NCI-H526 (cell line): ENCODE data around the gene THUMPD3.
A peak's percentile ranks its signal among the peaks of the same experiment; 100 is the strongest.

Experiments used
- DNase-seq, 2 experiments: peaks; one replicate each; lab custom pipeline; 2025; lab: John Stamatoyannopoulos, UW

The THUMPD3 gene

DNA sequence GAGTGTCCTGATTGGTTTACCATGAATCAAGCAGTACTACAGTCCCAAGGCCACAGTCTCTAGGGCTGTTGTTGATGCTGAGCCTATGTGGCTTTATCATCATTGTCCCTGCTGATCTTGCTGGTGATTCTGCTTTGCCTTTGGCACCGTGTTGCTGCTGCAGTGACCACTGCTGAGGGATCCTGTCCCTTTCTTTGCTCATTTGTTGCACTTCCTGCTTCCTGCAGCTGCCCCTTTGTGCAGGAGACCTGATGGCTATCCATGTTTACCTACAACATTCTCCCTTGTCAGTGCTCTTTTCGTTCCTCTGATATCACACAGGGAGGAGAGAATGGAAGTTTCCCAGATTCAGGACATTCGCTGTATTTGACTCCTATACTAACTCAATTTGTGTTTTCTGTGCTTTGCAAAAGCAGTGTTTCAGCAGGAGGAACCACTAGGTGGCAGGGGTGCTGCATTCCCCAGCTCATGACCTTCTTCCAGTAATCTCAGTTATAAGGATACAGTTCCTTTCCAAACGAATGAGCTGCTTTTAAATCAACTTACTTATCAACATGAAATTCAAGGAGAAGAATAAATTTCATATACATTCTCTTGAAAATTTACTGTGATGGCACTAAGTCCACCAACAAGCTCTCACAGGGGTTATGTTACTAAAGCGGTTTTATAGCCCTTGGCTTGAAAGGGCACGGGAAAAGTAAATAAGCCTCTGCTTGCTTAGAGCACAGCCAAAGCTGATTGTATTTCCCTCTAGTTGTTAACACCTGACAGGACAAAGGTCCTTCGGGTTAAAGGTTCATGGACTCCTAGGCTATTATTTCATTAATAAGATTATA is 9.7 kb upstream of the THUMPD3 start:
- DNase-seq: peak; percentile 51 to 79

DNA sequence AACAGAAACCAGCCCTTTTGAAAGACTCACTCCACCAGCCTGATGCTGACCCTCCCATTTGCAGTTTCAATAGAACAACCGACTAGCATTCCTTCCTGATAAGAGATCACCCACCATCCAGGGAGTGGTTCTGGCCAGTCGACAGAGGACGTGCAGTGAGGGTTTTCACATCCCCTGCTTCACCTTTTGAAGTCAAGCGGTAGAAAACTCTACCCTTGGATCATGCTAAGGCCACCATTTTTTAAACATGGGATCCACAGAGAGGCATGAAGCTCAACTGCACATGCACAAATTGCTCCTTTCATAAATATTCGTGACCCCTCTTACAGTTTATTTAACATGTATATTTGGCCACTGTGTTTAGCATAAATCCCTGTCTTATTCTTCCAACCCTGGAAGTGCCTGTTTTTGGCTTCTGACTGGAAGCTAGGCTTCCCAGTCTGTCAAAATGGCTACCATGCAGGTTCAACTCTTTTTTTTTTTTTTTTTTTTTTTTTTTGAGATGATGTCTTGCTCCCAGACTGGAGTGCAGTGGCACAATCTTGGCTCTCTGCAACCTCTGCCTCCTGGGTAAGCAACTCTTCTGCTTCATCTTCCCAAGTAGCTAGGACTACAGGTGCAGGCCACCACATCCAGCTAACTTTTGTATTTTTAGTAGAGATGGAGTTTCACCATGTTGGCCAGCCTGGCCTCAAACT is 1.0 kb upstream of the THUMPD3 start:
- no peak for DNase-seq

DNA sequence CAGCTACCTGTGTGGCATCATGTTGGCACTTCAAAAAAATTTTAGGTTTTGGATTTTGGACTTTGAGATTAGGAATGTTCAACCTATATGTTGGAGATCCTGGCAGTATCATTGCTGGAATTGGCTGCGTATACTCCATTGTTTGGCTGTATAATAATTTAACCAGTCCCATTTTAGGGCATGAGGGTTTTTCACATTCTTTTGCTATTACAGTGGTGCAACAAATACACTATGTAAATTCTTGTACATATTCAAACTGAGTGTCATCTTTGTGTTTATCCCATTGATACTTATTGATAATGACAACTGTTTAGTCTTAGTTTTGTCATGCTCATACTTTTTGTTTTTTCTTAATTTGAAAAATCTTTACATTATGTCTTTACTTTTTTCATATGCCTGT is 6.7 kb downstream of the THUMPD3 start:
- no peak for DNase-seq

DNA sequence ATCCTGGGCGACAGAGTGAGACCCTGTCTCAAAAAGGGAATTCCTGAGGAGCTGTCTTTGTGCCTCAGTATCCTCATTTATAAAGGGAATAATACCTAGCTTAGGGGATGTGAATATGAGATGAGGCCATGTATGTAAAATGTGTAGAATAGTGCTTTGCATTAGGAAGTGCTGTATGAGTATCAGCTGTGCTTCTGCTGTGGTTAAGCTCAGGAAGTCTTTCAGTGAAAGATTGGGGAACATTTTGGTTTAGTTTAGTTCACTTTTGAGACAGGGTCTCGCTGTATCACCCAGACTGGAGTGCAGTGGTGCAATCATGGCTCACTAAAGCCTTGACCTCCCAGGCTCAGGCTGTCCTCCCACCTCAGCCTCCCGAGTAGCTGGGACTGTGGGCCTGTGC is 10.6 kb downstream of the THUMPD3 start:
- no peak for DNase-seq

DNA sequence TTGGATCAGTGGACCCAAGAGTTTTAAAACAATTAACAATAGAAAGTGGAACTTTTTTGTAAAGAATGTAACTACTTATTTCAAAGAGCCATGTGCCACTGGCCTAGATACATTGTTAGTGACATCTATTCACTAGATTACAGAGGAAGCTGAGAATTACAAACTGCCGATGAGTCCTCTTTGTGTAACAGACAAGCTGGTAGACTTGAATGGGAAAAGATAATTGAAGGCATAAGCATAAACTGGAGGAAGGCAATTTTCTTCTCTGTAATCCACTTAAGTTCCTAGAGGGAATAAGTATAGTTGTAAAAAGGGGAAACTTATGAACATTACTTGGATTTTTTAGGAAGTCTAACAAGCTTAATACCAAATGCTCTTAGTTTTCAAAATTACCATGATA is 15.1 kb downstream of the THUMPD3 start:
- no peak for DNase-seq

DNA sequence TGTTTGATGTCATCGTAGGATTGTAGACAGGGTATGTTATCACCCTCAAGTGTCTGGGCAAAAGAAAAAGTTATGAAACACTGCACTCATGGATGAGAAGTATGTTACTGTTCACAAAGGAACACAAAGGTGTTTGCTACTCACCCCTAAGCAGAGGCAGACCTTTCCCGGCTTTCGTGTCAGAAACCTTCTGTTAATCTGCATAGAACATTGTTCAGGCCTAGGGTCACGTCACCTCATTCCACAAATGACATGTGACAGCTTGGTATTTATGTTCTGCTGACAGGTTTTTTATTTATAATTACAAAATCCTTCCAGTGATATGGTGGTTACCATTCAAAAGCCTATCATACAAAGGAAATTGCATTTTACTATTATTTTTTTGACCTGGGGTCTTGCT is 16.5 kb downstream of the THUMPD3 start:
- DNase-seq: no peak

DNA sequence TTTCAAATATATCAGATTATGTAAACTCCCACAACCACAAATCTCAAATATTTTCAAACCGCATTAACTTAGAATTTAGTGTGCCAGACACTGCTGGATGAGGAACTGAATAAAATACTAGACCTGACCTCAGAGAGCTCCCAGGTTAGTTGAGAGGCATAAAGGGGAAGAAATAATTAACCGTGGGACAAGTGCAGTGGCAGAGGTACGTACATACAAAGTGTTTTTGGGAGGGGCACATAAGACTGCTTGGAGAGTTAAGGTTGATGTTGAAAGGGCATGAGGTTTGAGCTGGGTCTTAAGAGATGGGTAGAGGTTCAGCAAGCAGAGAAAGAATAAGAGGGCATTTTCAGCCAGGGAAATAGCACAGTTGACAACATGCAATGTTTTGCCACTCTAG is 17.2 kb downstream of the THUMPD3 start:
- no peak for DNase-seq

DNA sequence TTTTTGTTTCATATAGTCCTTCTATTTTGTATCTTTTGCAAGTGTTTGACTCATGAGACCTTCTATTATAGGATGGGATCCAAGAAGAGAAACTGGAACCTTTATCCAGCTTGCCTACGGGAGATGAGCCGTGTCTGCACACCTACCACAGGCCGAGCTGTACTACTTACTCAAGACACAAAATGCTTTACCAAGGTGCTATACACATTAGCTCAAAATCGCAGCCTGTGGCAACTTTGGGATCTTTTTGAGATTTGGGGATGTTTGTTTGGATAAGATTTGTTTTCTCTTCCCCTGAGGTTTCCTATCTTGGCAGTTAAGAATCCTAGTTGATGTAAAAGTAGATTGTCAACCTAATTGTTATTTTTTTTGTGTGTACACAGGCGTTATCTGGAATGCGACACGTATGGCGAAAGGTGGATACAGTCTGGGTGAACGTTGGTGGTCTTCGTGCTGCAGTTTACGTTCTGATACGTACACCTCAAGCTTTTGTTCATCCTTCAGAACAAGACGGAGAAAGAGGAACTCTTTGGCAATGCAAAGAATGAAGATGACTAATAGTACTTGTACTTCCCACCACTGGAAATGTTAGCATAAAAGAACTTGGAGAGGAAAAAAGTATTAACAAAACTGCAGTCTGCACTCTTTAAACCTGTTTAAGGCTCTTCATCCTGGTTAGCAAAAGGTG is 21.4 kb downstream of the THUMPD3 start:
- no peak for DNase-seq

DNA sequence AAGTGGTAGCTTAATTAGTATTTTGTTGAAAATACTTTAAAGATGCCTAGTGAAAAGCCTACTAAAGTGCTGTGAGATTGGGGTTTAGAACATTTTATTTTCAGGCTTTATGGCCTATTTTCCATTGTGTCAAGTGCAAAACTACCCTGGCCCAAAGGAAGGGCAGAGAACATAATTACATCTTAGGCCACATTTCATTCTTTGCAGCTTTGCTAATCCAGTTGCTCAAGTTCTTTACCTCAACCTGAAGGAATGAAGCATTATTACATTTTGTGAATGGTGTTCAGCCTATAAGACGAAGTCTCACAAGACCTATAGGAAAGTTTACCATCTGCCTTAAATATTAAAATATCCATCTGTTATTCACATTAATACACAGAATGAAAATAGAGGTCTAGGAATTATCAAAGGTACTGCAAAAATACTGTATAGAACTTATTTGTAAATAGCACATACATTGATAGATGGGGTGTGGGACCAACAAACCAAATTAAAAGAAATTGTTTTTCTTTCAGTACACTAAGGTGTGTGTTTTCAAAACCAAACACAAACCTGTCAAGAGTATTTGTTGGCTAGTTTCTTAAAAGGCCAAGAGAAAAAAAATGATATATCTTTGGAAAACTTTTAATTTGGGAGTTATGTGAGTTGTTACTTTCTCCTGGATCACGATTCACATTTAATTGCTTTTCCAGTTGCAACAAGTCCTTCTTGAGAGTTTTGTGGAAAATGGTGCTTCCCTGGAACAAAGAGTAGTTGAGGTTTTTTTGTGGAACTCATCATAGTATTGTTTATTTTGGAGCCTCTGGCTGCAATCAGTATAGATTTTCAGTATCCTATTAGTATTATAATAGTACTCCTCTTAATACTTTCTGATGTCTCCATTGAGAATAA is 22.6 kb downstream of the THUMPD3 start:
- DNase-seq: no peak

DNA sequence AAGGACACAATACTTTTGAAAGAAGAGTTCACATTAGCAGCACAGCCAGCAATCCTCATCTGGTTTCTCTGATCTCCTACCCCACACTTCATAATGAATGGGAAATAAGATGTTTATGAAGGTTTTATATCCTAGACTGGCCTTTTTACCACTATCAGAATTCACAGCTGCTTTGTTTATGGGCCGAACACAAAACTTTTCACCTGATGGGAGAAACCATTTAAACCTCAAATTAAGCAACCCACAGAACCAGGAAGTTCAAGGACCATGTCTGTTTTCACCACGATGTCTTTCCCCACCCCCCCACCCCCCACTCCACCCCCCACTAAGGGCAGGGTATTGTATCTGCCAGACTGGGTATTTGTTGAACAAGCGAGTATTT is 23.2 kb downstream of the THUMPD3 start:
- DNase-seq: no peak

DNA sequence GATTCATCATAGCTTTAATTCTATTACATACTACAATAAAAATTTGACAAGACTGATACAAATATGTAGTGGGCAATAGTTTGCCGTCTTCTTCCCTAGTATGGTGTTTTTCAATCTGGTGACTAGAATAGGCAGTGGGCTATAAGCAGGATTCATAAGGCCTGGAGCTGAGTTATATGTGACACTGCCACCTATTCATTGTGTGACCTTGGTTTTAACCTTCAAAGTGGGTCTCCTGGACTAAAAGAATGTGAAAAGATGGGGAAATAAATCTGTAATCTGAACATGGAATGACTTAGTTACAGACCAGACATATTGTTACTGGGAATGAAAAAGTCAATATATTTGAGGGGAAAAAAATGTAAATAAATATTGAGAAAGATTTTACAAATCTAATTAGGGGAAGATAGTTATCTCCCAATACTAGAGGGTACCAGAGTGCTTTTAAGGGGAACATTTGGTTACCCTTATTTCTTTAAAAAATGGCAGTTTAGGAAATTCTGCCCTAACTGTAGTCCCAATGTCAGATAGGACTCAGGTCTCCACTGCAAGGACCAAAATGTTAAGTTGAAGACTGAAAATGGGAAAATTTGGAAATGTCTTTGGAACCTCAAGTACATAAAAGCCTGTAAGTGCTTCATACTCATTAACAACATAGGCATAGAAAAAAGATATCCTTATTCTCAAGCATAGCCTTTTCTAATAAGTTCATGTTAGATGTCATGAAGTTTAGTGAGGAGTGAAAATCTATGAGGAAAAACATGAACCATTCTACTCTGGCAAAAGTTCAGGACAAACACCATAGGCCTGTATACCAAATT is 23.9 kb downstream of the THUMPD3 start:
- no peak for DNase-seq

DNA sequence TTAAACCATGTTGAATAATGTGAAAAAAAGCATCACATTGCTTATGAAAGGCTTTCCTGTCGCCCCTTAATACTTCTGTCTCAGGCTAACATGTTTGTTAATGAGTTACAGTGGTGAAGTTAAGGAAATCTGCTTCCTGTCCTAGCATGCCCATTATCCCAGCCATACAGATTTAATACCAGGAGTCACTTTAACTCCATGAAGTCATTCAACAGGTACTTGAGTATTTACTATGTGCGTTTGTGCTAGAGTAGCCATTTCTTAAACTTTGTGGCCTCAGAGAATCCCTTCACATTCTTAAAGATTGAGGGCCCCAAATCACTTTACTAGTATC is 24.4 kb downstream of the THUMPD3 start:
- DNase-seq: no peak

DNA sequence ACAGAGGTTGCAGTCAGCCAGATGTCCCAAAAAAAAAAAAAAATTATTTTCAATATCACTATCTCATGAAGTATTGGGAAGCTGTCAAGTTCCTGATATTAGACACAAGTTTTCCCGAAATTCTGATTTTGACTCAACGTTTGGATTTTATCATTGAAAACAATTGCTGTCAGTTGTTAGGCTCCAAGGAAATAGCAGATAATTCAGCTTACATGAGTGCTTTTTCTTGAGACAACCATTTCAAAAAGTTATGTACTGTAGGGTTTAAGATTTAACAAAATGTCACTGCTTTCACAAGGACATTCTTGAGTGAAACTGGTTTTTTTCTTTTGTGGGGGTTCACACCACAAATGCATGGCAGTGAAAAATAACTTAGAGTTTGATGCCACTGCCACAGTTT is 25.3 kb downstream of the THUMPD3 start:
- no peak for DNase-seq

DNA sequence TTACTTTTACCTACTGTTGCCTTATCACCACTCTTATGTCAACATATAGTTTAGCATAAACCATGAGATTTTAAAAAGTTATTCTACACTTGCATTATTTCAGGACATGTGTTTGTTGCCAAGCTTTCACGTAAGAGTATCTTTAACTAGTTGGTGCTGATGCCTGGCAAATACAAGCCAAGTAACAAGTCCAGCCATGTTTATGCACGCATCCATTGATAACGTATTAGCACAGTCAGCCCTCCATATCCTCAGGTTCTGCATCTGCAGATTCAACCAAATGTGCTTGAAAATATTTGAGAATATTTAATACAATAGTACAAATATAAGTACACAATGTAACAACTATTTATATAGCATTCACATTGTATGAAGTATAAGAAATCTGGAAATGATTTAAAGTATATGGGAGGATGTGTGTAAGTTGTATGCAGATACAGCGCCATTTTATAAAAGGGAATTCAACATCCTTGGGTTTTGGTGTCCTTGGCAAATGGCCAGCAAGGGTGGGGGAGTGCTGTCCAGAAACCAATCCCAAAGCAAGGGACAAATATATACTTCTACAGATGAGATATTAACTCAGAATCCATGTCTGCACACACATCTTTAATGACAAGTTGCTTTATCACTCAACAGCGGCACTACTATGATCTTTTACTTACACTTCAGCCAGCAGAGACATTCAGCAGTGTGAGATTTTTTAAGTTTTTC is 25.9 kb downstream of the THUMPD3 start:
- DNase-seq: no peak

DNA sequence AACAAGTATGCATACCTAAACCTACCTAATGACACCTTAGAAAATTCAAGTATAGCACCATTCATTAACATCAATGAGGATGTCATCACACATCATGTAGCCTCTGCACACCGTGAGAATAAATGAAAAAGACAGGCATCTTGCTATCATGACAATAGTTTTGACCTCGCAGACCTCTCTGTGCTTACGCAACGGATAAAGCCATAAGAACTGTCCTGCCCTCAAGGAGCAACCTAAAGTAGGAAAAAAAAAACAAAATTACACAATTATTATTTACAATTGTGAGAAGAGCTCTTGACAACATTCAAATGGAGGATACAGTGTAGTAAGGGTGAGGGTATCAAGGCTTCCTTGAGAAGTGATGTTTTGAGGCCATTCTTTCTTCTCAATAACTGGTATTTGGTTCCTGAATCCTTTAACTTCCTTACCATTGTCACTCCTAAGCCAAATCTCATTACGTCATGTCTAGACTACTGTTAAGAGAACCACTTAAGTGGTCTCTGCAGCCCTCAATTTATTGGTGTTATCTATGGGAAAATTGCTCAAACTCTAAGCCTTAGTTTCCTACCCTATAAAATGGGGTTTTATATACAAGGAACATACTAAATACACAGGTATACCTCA is 27.5 kb downstream of the THUMPD3 start:
- DNase-seq: no peak

DNA sequence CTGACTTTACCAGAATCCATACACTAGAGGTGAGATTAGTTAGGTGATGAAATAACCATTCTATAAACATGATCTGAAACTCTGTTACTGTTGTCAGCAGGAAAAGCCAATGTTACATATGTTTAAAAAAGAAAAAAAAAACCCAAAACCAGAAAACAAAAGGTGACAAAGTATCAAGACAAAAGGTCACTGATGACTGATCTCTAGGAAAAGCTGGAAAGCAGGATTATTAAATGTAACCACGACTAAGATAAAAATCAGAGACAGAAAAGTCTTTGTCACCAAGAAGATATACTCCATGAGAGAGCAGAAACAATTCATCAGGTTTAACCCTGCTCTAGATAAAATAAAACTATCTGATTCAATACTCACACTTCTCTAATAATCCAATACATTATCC is 29.2 kb downstream of the THUMPD3 start:
- DNase-seq: no peak

DNA sequence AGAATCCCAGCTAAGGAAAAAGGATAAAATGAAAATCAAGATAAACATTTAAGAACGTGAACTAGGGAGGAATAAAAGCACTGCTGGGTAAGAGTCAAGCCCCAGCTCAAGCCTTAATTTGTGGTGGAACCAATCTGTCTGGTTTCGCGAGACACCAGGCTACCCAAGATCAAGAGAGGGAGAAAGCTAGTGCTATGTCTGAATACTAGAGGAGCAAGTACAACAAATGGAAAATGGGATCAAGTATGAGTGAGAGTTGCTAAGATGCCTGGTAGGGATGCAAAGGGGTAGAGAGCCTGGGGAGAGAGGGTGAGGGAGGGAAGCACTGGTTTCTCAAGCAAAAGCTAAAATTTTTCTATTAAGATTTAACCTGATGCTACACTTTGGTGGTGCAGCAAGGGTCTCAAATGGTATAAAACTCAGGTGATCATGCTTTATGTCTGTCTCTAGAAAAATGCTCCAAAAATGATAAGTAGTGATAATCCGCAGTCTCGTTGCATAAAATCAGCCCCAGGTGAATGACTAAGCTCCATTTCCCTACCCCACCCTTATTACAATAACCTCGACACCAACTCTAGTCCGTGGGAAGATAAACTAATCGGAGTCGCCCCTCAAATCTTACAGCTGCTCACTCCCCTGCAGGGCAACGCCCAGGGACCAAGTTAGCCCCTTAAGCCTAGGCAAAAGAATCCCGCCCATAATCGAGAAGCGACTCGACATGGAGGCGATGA is 32.9 kb downstream of the THUMPD3 start:
- no peak for DNase-seq

DNA sequence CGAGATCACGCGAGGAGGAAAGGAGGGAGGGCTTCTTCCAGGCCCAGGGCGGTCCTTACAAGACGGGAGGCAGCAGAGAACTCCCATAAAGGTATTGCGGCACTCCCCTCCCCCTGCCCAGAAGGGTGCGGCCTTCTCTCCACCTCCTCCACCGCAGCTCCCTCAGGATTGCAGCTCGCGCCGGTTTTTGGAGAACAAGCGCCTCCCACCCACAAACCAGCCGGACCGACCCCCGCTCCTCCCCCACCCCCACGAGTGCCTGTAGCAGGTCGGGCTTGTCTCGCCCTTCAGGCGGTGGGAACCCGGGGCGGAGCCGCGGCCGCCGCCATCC is 33.4 kb downstream of the THUMPD3 start:
- DNase-seq: peak in 1 of 2 experiments; percentile 85

DNA sequence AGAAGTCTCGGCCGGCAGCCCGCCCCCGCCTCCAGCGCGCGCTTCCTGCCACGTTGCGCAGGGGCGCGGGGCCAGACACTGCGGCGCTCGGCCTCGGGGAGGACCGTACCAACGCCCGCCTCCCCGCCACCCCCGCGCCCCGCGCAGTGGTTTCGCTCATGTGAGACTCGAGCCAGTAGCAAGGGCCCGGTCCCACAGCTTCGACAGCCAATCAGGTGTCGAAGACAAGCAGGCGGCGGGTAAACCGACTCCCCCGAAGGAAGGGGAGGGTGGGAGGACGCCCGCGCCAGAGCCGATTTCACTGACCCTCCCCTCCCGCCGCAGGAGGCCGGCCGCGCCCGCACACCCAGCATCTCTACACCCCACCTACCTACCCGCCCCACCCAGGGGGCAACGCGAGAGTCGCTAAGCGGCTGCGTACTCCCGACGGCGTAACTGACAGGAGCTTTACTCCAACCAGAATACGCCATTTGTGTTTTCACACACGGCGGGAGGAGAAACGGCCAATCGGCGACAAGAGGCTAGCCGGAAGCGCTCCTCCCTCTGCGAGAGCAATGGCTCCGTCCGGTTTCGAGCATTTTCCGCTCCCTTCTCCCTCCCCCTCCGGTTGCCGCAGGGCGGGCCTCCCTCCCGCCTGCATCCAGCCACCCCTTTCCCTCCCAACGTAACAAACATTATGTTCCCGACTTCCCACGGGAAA is 33.9 kb downstream of the THUMPD3 start:
- peak; percentile 97 to 99 for DNase-seq
